PC-9 (cell line): ENCODE data around the gene UBTD1.

Experiments used
- CTCF ChIP-seq: fragments of 200-600 bp; sonication (generic); conservative IDR thresholded peaks from 2 replicates; pipeline ENCODE4 v1.6.1; 2017; ENCODE audit warnings: mixed run types, antibody characterized with exemption, mild to moderate bottlenecking, moderate library complexity
- EZH2 ChIP-seq: fragments of 200-600 bp; sonication (generic); IDR thresholded peaks from 2 replicates; pipeline ENCODE4 v1.8.0; 2017; ENCODE audit warnings: antibody characterized with exemption, low read depth

- TF ChIP-seq CTCF (no peak), EZH2 (no peak)
These were observed 74.3 kb downstream of the UBTD1 start for GRCh38 chr10:97573021-97573420.
